ENCODE results near the gene SPEG. TPM values are rescaled to one million over a fixed set of nuclear protein-coding genes. Genes with fewer than 3 reads are reported as not detected.
A peak's percentile ranks its signal among the peaks of the same experiment; 100 is the strongest.

SPEG gene
- total and polyA plus RNA-seq, 2 donors = 1.3 to 19.8 TPM

DNA sequence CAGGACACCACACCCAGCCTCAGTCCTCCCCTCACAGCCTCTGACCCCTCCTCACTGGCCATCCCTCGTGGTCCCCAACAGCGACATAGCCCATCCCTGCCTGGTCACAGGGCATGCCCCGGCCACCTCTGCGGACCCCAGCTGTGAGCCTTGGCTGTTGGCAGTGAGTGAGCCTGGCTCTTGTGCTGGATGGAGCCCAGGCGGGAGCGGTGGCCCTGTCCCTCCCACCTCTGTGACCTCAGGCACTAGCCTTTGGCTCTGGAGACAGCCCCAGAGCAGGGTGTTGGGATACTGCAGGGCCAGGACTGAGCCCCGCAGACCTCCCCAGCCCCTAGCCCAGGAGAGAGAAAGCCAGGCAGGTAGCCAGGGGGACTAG, 8.6 kb upstream of the SPEG start:
- no peak for DNase-seq (ENCODE audit: low read depth in 6 of 9, low spot score in 9 of 9)
- Histone ChIP-seq H3K36me3 (ENCODE audit: control insufficient read depth in 2 of 2, insufficient read depth in 2 of 2, low read length in 1 of 2) (no peaks in the 10 kb centered on the region), H3K27me3 (ENCODE audit: control insufficient read depth in 2 of 2, insufficient read depth in 1 of 2, low read length in 1 of 2) (peaks cover 0 to 47% of the 10 kb centered on the region in 2 donors), H3K9me3 (ENCODE audit: control insufficient read depth in 2 of 2, insufficient read depth in 1 of 2, low read length in 1 of 2) (no peaks in the 10 kb centered on the region), H3K4me1 (ENCODE audit: control insufficient read depth in 2 of 2, insufficient read depth in 2 of 2, low read length in 2 of 2) (no peaks in the 10 kb centered on the region), H3K4me3 (ENCODE audit: low read length in 2 of 2) (no peak overlapping the region), H3K27ac (ENCODE audit: low read depth in 1 of 2, low read length in 1 of 2) (no peak overlapping the region)
- 92% methylated on average over 7 of the region's 7 CpGs for WGBS

- no peak overlapping the region for H3K27ac ChIP-seq (ENCODE audit: low read depth in 1 of 2, low read length in 1 of 2)
- no peak for DNase-seq (ENCODE audit: low read depth in 6 of 9, low spot score in 9 of 9)
- 95% methylated on average over 7 of the region's 7 CpGs for WGBS
These were observed 8.0 kb upstream of the SPEG start for GRCh38 chr2:219426534-219427136.

DNA sequence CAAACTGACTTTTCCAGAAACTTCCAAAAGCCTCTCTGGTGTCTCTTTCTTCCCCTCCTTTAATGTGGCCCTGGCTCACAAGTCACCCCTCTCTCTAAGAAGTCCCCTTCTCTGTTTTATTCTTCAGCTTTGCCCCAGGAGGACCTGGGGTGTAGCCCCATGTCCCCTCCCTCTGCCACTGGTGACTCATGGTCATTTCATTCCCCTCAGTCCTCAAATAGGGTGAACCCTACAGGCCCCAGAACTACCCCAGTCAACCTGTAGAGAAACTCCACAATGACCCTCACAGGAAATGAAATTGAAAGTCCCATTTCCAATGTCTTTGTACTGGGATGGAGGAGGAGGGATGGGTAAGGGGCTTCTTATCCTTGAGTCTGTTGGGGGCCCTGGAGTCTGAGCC, 6.2 kb upstream of the SPEG start:
- Histone ChIP-seq H3K27me3 (ENCODE audit: control insufficient read depth in 2 of 2, insufficient read depth in 1 of 2, low read length in 1 of 2) (peaks cover 2 to 60% of the 10 kb centered on the region in 2 donors), H3K27ac (ENCODE audit: low read depth in 1 of 2, low read length in 1 of 2) (no peak overlapping the region), H3K4me3 (ENCODE audit: low read length in 2 of 2) (no peak overlapping the region), H3K36me3 (ENCODE audit: control insufficient read depth in 2 of 2, insufficient read depth in 2 of 2, low read length in 1 of 2) (no peaks in the 10 kb centered on the region), H3K9me3 (ENCODE audit: control insufficient read depth in 2 of 2, insufficient read depth in 1 of 2, low read length in 1 of 2) (no peaks in the 10 kb centered on the region), H3K4me1 (ENCODE audit: control insufficient read depth in 2 of 2, insufficient read depth in 2 of 2, low read length in 2 of 2) (no peaks in the 10 kb centered on the region)
- no peak for DNase-seq (ENCODE audit: low read depth in 6 of 9, low spot score in 9 of 9)

More at GRCh38 chr2:219426534-219427136, 8.0 kb upstream of the SPEG start:
- Histone ChIP-seq H3K36me3 (ENCODE audit: control insufficient read depth in 2 of 2, insufficient read depth in 2 of 2, low read length in 1 of 2) (no peaks in the 10 kb centered on the region), H3K4me1 (ENCODE audit: control insufficient read depth in 2 of 2, insufficient read depth in 2 of 2, low read length in 2 of 2) (no peaks in the 10 kb centered on the region), H3K27me3 (ENCODE audit: control insufficient read depth in 2 of 2, insufficient read depth in 1 of 2, low read length in 1 of 2) (peaks cover 0 to 46% of the 10 kb centered on the region in 2 donors), H3K4me3 (ENCODE audit: low read length in 2 of 2) (no peak overlapping the region), H3K9me3 (ENCODE audit: control insufficient read depth in 2 of 2, insufficient read depth in 1 of 2, low read length in 1 of 2) (no peaks in the 10 kb centered on the region)

- Histone ChIP-seq H3K4me3 (ENCODE audit: low read length in 2 of 2) (no peak overlapping the region), H3K36me3 (ENCODE audit: control insufficient read depth in 2 of 2, insufficient read depth in 2 of 2, low read length in 1 of 2) (no peaks in the 10 kb centered on the region), H3K27ac (ENCODE audit: low read depth in 1 of 2, low read length in 1 of 2) (no peak overlapping the region), H3K27me3 (ENCODE audit: control insufficient read depth in 2 of 2, insufficient read depth in 1 of 2, low read length in 1 of 2) (peaks cover 11 to 68% of the 10 kb centered on the region in 2 donors), H3K4me1 (ENCODE audit: control insufficient read depth in 2 of 2, insufficient read depth in 2 of 2, low read length in 2 of 2) (peaks cover 0 to 2% of the 10 kb centered on the region in 2 donors), H3K9me3 (ENCODE audit: control insufficient read depth in 2 of 2, insufficient read depth in 1 of 2, low read length in 1 of 2) (no peaks in the 10 kb centered on the region)
- no peak for DNase-seq (ENCODE audit: low read depth in 6 of 9, low spot score in 9 of 9)
- 94% methylated on average over 7 of the region's 7 CpGs for WGBS
These were observed 4.6 kb upstream of the SPEG start for GRCh38 chr2:219429958-219430606.

- Histone ChIP-seq H3K4me3 (ENCODE audit: low read length in 2 of 2) (no peak overlapping the region), H3K9me3 (ENCODE audit: control insufficient read depth in 2 of 2, insufficient read depth in 1 of 2, low read length in 1 of 2) (no peaks in the 10 kb centered on the region), H3K27me3 (ENCODE audit: control insufficient read depth in 2 of 2, insufficient read depth in 1 of 2, low read length in 1 of 2) (peaks cover 20 to 70% of the 10 kb centered on the region in 2 donors), H3K27ac (ENCODE audit: low read depth in 1 of 2, low read length in 1 of 2) (no peak overlapping the region), H3K4me1 (ENCODE audit: control insufficient read depth in 2 of 2, insufficient read depth in 2 of 2, low read length in 2 of 2) (peaks cover 0 to 2% of the 10 kb centered on the region in 2 donors), H3K36me3 (ENCODE audit: control insufficient read depth in 2 of 2, insufficient read depth in 2 of 2, low read length in 1 of 2) (no peaks in the 10 kb centered on the region)
- WGBS = 83% methylated on average over 9 of the region's 9 CpGs
- no peak for DNase-seq (ENCODE audit: low read depth in 6 of 9, low spot score in 9 of 9)
These were observed 3.7 kb upstream of the SPEG start for GRCh38 chr2:219430633-219431615.

- peaks cover 0 to 2% of the 10 kb centered on the region in 2 donors for H3K4me1 ChIP-seq (ENCODE audit: control insufficient read depth in 2 of 2, insufficient read depth in 2 of 2, low read length in 2 of 2)
- H3K27ac ChIP-seq (ENCODE audit: low read depth in 1 of 2, low read length in 1 of 2) = no peak overlapping the region
- peak in 1 of 9 donors; percentile 36 for DNase-seq (ENCODE audit: low read depth in 6 of 9, low spot score in 9 of 9)
- H3K4me3 ChIP-seq (ENCODE audit: low read length in 2 of 2) = no peak overlapping the region
- WGBS = 84% methylated on average over 16 of the region's 16 CpGs
- H3K36me3 ChIP-seq (ENCODE audit: control insufficient read depth in 2 of 2, insufficient read depth in 2 of 2, low read length in 1 of 2) = no peaks in the 10 kb centered on the region
- H3K27me3 ChIP-seq (ENCODE audit: control insufficient read depth in 2 of 2, insufficient read depth in 1 of 2, low read length in 1 of 2) = peaks cover 31 to 78% of the 10 kb centered on the region in 2 donors
- H3K9me3 ChIP-seq (ENCODE audit: control insufficient read depth in 2 of 2, insufficient read depth in 1 of 2, low read length in 1 of 2) = no peaks in the 10 kb centered on the region
These were observed 776 bp upstream of the SPEG start for GRCh38 chr2:219433666-219434467.

DNA sequence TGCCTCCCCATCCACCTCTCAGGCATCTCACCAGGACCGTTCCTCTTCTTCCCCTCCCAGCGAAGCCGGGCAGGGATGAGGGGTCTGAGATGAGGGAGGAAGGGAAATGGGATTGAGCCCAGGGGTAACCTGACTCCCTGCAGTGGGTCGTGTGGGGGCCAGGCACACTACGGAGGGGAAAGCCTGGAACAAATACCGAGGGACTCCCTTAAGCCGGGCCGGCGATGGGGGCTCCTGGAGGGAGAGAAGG, 250 bp upstream of the SPEG start:
- Histone ChIP-seq H3K27me3 (ENCODE audit: control insufficient read depth in 2 of 2, insufficient read depth in 1 of 2, low read length in 1 of 2) (peaks cover 31 to 78% of the 10 kb centered on the region in 2 donors), H3K9me3 (ENCODE audit: control insufficient read depth in 2 of 2, insufficient read depth in 1 of 2, low read length in 1 of 2) (no peaks in the 10 kb centered on the region), H3K27ac (ENCODE audit: low read depth in 1 of 2, low read length in 1 of 2) (no peak overlapping the region), H3K4me1 (ENCODE audit: control insufficient read depth in 2 of 2, insufficient read depth in 2 of 2, low read length in 2 of 2) (peaks cover 0 to 2% of the 10 kb centered on the region in 2 donors), H3K4me3 (ENCODE audit: low read length in 2 of 2) (no peak overlapping the region), H3K36me3 (ENCODE audit: control insufficient read depth in 2 of 2, insufficient read depth in 2 of 2, low read length in 1 of 2) (no peaks in the 10 kb centered on the region)
- 48% methylated on average over 9 of the region's 9 CpGs for WGBS
- no peak for DNase-seq (ENCODE audit: low read depth in 6 of 9, low spot score in 9 of 9)

- no peak overlapping the region for H3K4me3 ChIP-seq (ENCODE audit: low read length in 2 of 2)
- H3K27ac ChIP-seq (ENCODE audit: low read depth in 1 of 2, low read length in 1 of 2) = no peak overlapping the region
These were observed 1.1 kb downstream of the SPEG start for GRCh38 chr2:219435701-219436100.

More at GRCh38 chr2:219435701-219436100, 1.1 kb downstream of the SPEG start:
- H3K36me3 ChIP-seq (ENCODE audit: control insufficient read depth in 2 of 2, insufficient read depth in 2 of 2, low read length in 1 of 2) = no peaks in the 10 kb centered on the region
- H3K9me3 ChIP-seq (ENCODE audit: control insufficient read depth in 2 of 2, insufficient read depth in 1 of 2, low read length in 1 of 2) = no peaks in the 10 kb centered on the region
- no peak for DNase-seq (ENCODE audit: low read depth in 6 of 9, low spot score in 9 of 9)
- WGBS = 95% methylated on average over 6 of the region's 6 CpGs
- H3K4me1 ChIP-seq (ENCODE audit: control insufficient read depth in 2 of 2, insufficient read depth in 2 of 2, low read length in 2 of 2) = peaks cover 0 to 2% of the 10 kb centered on the region in 2 donors
- H3K27me3 ChIP-seq (ENCODE audit: control insufficient read depth in 2 of 2, insufficient read depth in 1 of 2, low read length in 1 of 2) = peaks cover 33 to 89% of the 10 kb centered on the region in 2 donors
